Hindlimb muscle (tissue), 1 donor: ENCODE results near the gene ZBTB7C. TPM values are rescaled to one million over a fixed set of nuclear protein-coding genes. Genes with fewer than 3 reads are reported as not detected.
A peak's percentile ranks its signal among the peaks of the same experiment; 100 is the strongest.

Experiments
- DNase-seq: peaks from one replicate; pipeline ENCODE4 v3.0.0-alpha.2; 2013
- polyA plus RNA-seq: library from polyadenylated mRNA; unstranded; fragments of 120-200 nt; gene quantifications from one replicate; pipeline ENCODE4 v1.2.1, GENCODE V29; 2013; ENCODE audit not compliant: insufficient read length

The ZBTB7C gene
- polyA plus RNA-seq, 1 donor, result 5.8 TPM

DNA sequence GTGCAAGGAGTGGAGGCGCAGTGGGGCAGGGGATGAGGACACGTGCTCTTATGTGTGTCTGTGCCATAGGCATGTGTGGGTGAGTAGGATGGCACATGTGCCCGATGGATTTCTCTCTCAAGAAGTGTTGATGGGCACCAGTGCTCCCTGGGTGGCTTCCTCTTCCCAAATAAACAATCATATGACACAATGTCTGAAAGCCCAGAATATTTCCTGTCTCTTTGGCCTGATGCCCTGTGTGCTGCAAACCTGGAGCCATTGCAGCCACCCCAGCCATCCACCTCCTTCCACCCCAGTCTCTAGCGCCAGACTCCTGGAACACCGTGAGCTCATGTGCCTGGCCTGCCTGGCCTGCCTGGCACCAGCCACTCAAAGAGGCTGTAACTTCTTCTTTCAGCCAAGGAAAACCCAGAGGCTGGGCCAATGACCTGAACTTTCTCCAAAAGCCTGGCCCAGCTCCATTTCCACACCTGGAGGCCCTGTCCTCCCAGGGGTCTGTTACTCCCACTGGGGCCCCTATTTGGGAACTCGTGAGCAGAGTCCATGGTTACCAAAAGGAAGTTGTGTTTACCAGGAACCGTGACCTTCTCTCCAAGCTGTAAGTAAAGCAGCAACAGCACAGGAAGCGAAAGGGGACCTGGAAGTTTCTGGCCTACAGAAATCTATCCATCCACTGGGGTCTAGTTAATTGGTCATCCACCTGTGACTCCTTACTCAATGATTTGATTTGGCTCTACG, 9.5 kb upstream of the ZBTB7C start:
- no peak for DNase-seq

DNA sequence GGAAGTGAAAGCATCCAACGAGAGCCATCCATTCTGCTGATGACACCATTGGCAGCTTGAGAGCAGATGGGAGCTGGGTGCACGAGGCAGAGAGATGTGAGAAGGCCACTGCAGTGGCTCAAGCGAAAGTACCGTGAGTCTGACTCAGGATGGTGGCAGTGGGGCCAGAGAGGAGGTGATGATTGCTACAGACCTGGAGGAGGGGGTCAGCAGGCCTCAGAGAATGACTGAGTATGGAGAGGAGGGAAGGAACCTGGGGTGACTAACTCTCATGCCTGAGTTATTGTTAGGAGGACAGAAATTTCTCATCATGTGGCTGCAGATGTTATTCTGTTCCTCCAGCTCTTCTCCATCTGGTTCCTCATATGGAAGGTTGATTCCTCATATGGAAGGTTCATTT, 8.8 kb upstream of the ZBTB7C start:
- DNase-seq, result no peak

DNA sequence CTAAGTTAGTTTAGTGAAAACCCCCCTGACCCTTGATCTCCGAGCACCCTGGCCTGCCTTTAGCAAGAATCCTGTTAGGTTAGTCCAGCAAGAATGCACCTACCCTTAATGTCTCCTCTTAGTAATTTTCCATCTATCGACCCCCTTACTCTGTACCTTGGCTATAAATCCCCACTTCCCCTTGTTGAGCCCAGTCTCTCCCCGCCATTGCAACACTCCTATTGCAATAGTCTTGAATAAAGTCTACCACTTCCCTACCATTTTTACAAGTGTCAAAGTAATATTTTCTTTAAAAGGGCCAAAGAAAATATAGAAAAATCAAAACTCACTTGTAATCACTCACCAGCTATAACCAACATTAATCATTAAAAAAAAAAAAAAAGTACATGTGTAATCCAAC, 4.2 kb upstream of the ZBTB7C start:
- no peak for DNase-seq

DNA sequence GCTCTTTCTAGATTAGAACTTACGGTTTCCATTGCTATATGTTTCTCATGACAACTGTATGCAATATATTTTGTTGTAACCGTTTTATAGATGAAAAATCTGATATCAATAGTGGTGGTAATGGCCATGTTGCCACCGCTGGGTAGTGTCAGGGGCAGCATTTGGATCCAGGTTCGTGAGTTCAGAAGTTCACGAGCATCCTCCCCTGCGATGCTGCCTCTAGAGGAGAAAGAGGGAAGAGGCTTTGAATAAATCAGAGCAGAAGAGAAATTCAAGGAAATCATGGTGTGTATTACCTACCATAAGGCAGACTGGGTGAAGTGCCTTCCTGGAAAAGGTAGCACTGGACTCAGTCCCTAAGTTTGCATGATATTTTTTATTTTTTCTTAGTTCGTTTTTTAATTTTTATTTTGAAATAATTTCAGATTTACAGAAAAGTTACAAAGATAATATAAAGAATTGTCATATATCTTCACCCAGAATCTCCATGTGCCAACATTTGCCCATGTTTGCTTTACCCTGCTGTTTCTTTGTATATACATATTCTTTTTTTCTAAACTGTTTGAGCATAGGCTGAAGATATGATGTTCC, 3.3 kb upstream of the ZBTB7C start:
- no peak for DNase-seq

DNA sequence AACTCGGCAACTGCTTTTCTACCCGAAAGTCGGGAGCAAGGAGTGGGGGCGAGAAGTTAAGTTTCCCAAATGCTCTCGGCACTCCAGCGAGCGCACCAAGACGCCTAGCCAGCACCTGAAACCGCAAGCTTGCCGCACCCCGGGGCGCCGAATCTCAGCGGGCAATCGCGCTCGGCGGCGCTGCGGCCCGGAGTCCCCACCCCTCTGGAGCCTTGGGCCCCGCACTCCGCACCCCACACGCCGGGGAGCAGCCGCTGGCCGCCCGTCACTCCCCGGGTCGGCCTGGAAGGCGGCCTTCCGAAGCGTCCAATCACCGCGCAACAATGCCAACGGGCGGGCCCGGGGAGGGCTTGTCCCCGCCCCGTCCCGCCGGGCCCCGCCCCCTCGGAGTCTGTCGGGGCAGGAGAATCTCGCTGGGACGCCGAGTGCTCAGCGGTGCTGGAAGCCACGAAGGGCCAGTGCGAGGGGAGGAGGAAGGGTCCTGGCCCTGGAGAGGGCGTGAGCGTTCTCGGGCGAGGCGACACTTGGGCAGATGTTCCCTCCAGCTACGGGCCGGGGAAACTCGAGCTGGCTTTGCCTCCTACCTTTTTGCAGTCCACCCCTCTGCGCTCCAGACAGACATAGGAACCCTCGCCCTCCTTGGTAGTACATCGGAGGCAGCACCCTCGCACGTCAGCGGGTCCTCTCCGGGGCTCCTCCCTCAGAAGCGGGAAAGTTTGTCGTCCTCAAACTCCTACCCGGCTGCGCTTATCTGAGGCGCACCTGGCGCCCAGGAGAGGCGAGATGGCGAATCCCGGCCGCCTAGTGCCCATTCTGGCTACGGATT, 1.1 kb upstream of the ZBTB7C start:
- DNase-seq, result peak; percentile 91

DNA sequence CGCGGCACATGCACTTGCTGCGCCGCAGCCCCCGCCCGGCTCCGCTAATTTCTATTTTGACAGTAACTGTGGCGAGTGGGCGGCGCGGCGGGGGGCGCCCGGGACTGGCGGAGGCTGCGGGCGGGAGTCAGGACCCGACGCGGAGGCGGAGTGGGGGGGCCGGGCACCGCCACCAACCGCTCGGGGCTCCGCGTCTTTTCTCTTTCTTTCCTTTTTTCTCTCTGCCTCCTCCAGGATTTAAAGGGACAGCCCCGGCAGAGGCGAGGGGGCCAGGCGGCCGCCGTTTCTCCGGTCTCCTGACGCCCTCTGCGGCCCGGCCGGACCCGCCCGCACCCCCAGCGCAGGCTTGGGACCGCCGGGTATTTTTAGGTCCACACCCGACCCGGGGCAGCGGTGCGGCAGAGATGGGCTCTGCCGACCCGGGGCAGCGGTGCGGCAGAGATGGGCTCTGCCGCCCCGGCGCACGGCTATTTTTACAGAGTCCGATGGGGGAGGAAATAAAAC, 460 bp upstream of the ZBTB7C start:
- DNase-seq, result no peak

DNA sequence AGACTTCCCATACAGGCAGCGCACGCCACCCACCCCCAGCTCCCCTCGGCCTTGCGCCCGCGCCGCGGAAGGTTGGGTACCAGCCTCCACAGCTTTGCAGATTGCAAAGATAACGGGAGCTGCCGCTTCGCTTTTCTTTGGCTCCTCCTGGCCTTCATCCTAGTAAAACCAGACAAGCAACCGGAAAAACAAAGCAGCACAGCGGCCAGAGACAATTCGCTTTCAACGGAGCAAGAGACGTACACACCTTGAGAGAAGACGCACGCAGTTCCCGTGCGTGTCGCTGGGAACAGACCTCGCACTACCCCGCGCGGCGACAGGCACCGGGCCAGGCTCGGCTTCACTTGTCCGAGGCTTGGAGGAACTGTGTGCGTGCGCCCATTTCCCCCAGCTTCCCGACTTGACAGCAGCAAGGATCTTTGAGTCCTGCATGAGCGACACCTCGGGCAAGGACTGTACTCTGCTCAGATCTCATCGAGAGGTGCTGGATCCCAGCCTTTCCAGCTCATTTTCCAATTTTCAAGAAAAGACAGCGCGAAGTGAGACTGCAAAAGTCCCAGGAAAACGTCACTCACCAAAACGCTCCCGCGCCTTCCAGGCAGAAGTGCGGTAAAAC, 964 bp downstream of the ZBTB7C start:
- DNase-seq, result no peak

DNA sequence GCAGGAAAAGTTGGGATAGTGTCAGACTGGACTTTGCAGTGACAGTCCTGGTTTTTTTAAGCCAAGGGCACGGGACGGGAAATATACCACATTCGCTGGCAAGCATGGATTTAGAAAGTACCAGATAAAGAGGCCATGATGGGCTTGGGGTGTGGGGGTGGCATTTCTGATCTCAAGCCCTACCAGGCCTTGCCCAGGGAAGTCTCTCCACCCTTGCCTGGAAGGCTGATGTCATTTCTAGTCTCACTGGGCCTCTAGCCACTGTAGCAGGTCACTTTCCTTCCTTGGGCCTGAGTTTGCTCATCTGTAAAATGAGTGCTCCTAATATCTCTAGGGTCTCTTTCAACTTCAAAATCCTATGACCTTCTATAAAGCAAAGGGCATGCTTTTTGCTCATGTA, 1.8 kb downstream of the ZBTB7C start:
- no peak for DNase-seq

DNA sequence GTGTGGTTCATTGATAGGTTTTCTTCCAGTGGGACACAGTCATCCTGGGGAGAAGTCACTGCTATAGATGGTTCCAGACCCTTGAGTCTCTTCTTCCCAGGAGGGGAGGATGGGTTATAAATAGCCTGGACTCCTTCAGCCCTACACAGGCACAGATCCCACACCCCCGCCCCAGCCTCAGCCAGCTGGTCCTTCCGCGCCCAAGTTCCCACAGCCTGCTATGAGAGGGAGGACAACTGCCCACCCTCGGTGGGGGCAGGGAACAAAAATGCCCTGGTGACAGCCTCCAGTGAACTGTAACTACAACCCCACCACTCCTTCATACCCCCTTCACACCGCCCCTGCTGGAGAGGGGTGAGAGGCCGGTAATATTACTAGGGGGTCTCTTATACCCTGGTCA, 3.2 kb downstream of the ZBTB7C start:
- no peak for DNase-seq

DNA sequence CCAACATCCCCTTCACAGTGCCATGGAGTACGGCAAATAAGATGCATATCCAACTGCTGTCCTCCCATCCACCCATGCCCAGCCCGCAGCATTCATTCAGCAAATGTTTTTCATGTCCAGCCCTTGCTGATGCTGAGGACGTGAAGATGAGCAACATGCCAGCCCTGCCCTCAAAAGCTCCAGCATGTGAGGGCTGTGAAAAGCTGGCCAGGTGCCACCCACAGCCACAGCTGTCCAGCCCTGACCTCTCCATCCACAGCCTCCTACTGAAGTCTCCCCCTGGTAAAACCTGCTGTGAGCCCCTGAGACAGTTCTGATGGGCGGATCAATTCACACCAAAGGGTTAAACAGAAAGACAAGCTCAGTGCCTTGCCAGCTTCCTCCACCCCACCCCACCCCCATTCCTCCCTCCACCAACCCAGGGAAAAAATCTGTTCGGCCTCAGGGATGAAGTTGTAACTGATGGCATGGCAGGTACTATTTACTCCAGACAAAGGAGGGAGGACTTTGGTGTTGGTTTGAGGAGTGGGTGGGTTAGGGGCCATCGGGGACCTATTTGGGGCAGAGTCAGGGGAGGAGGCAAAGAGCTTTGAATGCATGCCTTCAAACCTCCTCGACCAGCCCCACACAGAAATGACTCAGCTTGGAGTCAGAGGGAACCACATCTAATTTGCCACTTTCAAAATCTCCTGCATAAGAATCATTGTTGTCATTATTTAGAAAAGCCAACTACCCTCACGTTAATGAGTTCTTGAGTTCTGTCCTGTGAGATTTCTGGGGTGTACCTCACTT, 4.3 kb downstream of the ZBTB7C start:
- DNase-seq, result no peak

DNA sequence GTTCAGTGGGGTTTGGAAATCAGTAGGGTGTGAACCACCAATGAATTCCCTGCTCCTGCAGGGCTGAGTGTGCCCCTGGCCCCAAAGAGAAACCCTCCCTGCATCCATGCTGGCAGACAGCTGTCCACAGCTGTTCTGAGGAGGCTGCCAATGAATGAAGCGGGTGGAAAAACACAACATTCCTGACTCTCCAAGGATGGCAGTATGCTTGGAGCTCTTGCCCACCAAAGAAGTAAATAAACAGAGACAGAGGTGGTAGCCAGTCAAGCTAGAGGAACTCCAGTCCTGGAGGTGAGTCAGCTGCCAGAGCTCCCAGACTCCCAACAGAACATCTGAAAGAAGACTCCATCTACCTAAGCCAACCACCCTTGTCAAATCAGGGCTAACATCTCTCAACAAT, 6.2 kb downstream of the ZBTB7C start:
- DNase-seq, result no peak

DNA sequence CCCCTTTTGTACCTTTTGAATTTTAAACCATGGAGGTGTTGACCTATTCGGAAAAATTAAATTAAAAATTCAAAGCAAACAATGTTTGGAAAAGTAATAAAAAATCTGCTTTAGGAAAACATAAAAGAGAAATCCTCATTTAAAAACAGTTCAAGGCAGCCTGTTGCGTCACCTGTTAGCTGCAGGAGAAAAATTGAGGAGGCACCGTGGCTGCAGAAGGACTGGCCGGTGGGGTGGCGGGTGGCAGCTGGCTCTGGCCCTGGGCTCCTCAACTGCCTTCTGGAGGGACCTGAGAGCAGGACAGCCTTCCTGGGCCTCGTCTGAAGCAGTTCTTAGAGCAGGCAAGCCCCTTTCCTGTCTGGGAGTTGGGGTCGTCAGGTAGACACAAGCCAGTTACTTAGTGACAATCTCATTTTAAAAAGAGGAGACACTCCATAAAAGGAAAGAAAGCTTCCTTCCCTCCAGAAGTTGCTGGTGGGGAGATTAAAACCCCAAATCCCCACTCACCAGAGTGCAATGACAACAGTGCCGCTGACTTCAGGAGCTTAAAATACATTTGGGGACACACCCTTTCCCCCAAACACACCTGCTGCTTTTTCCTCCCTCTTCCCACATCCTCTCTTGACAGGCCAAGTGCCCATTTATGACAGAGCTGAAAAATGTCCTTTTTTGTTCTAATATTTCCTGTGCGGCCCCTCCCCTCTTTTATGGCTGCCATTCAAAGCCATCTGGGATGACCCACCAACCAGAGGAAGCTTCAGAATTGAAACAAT, 9.7 kb downstream of the ZBTB7C start:
- DNase-seq, result no peak

DNA sequence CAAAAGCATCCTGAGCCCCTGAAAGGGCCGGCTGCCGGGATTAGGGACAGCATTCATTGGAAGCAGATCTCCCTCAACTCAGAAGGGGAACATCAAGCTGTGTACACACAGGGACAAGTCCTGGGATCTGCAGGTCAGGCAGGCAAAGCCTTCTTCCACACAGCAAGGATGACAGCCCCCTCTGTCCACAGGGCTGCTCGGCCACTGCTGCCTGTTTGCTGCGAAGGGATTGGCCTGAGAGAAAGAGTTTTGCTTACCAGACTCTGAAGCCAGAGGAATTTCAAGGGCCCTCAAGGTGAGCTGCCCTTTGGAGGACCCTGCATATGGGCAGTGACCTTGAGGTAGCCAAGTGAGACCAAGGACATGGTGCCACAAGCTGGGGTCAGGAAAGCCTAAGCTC, 11.1 kb downstream of the ZBTB7C start:
- no peak for DNase-seq

DNA sequence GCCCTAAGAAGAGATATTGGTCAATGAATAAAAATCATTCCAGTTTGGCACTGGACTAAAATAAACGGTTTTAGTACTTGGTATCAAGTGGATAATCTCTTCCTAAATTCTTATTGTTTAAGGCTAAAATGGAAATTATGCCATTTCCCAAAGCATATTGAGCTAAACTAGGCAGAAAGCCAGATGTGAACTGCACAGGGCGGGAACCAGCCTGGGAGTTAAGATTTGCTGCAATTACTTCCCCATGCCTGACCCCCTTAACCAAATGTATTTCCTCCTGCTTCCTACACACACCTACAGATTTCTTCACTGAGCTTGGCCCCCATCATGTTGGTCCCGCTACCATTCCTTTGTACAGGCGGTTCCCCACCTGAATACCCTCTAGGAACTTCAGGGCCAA, 12.2 kb downstream of the ZBTB7C start:
- no peak for DNase-seq

DNA sequence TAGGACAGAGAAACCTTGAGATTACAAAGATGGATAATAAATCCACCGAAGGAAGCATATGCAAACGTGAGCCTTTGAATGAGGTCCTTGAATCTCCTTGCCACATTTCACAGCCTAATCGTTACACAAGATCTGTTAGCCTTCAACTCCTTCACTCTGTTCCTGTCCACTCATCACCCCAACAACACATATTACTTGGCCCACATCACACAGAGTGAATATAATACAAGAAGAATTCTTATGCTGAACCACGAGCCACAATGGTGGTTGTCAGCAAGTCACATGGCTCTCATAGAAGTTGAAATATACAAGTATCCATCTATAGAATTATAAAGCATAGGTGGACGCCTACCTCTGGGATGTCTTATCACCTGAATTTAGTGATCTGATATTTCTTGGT, 12.6 kb downstream of the ZBTB7C start:
- DNase-seq, result no peak

DNA sequence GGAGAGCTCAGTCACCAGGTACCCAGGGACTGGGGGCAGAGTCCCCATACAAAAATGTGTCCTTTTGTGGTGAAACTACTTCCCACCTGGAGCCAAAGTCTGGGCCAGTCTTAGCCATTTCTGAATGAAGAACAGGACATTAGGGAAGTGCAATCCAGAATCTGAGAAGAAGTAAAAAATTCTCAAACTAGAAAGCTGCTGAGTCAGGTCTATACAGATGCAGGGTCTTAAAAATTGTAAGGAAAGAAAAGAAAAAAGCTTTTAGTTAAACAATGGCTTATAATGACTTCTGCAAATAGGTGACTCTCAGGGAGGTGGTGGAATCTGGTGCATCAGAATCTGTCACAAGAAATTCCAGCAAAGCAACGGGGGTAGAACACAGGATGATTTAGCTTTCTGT, 13.5 kb downstream of the ZBTB7C start:
- DNase-seq, result no peak

DNA sequence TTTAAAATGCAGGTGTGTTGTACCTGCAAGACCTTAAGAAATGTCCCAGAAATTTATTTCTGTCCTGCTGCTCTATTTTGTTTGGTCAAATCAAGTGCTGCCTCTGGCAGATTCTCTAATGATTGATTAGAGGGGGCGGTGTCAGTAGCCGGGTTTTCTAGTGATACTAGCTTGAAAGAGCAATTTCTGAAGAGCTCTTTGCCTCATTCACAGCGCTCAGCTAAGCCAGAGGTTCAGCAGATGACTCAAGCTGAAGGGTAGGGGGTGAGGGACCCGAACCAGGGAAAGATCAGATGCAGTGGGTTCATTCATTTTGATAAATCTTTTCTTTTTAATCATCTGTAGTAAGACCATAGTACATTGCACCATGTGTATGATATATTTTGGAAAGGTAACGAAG, 15.0 kb downstream of the ZBTB7C start:
- DNase-seq, result no peak

DNA sequence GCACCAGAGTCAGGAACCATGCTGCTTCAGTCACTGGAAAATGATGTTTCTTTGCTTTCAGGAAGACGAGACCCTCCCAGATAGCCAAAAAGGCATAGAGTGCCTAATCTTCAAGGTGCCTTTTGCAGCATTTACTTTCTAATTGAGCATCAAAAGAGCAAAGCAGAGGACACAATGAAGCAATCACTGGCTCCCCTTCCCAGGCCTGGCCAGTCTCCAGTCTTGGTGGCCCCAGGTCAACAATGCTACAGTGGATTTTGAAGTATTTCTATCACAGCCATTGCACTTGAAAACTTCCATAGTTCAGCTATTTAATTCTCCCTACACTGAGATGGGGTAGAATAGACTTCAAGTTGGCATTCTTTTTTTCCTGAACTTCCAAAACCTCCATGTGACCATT, 15.4 kb downstream of the ZBTB7C start:
- DNase-seq, result no peak

DNA sequence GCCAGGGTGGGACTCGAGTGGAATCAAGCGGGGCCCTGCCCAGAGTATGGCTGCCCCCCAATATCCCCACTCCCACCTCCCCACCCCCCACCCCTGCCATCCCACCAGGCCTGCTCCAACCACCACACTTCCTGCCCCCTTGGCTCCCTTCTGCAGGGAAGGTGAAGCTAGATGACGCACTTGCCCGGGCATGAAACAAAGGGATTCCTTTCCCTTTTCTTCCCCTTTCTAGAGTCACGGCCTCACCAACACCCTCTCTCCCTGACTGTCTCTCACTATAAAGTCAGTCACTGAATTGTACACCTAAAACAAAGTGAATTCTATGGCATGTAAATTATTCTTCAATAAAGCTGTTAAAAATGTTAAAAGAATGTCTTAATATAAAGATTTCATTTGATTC, 16.0 kb downstream of the ZBTB7C start:
- DNase-seq, result no peak

DNA sequence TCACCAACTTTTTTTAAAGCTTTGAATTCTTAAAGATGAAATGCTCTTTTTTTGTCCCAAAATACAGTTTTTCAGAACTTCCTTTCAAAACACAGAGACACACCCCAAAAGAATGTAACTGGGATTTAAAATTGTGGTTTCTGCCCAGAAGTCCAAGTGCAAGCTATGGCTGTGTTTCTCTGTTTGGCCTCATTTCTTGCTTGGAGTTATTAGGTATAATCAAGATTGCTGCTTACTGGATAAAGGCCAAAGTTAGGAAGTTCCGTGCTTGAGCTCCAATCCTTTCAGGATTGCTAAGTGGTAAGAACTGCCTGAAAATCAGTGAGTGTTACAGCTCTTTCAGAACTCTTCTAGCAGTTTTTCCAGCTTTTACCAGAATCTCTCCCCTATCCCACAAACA, 16.9 kb downstream of the ZBTB7C start:
- DNase-seq, result peak; percentile 51

DNA sequence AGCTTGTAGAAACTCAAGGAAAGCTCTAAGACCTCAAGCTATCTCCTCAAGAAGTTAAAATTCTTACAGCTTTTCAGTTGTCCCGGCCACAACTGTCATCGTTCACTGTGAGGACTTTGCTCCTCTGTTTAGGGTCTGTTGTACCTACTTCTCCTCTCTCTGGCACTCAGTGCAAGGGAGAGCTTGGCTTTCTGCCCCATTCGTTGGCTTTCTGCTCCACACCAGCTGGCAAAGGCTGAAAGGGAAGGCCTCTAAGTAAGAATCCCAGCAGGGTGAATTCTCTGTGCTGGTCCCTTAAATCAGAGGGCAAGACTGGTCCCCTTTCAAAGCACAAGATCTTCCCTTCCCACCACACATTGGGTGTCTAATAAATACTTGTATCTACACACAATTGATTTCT, 17.3 kb downstream of the ZBTB7C start:
- DNase-seq, result peak; percentile 42

DNA sequence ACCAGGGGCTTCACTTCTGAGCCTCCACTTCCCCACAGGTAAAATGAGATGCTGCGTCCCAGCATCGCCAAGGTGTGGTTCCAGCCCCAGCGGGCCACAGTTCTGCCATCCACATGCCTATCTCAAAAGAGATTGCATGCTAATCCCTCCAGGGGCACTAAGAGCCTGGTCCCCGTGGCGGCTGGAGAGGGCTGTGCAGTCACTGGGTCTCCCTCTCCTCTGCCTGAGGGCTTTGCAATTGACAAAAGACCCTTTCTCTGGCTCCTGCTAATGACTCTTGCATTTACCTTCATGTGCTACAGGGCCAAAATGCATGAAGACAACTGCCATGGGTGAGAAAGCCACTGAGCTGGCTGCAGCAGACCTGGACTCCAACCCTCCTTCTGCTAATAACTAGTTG, 18.5 kb downstream of the ZBTB7C start:
- DNase-seq, result no peak
